ENCODE data around the gene SLC47A2. TPM values are rescaled to one million over a fixed set of nuclear protein-coding genes. Genes with fewer than 3 reads are reported as not detected.

The SLC47A2 gene
- total and polyA plus RNA-seq, 8 donors: 0.78 TPM; not detected in 7

- intact Hi-C loops (cut with DNase I; ENCODE audit: low total_unique reads): loop anchor here (10.0 kb wide), 1 partner anchor 98 kb away; no protein-coding TSS in a partner anchor
- Histone ChIP-seq H3K4me1 (peaks cover 26 to 69% (median 61%) of the 10 kb centered on the region in 4 donors), H3K4me3 (no peak overlapping the region), H3K36me3 (peaks cover 25 to 75% (median 54%) of the 10 kb centered on the region in 4 donors), H3K9me3 (no peaks in the 10 kb centered on the region), H3K27ac (peak overlapping the region in 1 of 5 donors; percentile 50), H3K27me3 (no peaks in the 10 kb centered on the region)
- TF ChIP-seq POLR2A (IDR thresholded peaks at IDR 0.05) (no peak), EP300 (IDR thresholded peaks at IDR 0.05) (no peak), POLR2AphosphoS5 (IDR thresholded peaks at IDR 0.05) (no peak)
- TF ChIP-seq, protein P1, sequence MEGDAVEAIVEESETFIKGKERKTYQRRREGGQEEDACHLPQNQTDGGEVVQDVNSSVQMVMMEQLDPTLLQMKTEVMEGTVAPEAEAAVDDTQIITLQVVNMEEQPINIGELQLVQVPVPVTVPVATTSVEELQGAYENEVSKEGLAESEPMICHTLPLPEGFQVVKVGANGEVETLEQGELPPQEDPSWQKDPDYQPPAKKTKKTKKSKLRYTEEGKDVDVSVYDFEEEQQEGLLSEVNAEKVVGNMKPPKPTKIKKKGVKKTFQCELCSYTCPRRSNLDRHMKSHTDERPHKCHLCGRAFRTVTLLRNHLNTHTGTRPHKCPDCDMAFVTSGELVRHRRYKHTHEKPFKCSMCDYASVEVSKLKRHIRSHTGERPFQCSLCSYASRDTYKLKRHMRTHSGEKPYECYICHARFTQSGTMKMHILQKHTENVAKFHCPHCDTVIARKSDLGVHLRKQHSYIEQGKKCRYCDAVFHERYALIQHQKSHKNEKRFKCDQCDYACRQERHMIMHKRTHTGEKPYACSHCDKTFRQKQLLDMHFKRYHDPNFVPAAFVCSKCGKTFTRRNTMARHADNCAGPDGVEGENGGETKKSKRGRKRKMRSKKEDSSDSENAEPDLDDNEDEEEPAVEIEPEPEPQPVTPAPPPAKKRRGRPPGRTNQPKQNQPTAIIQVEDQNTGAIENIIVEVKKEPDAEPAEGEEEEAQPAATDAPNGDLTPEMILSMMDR (IDR thresholded peaks at IDR 0.05): no peak
- 29 to 80% (median 58%) methylated on average over 4 of the region's 4 CpGs for WGBS, 5 donors
- no peak for DNase-seq
These were observed 60.0 kb downstream of the SLC47A2 start for GRCh38 chr17:19656336-19656735.

DNA sequence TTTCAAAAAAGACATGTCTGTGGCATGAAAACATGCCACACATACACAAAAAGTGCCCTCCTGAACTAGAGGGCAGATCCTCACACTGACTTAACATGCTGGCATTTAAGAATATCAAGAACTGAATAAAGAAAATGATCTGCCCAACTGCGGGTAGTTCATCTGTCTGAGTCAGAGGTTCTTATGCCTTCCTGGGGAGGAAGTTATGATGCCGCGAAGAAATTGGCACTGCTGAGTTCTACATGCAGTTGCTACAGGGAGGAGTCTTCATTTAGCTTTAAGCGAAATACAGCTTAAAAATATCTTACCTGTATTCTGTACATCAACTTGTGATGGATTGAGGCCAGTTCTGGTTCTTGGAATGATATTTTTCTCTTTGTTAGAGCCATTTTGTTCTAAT, 61.5 kb downstream of the SLC47A2 start:
- intact Hi-C loops (cut with DNase I; ENCODE audit: low total_unique reads): loop anchor here (10.0 kb wide), 1 partner anchor 100 kb away; no protein-coding TSS in a partner anchor
- Histone ChIP-seq H3K27ac (no peak overlapping the region), H3K4me3 (no peak overlapping the region), H3K27me3 (no peaks in the 10 kb centered on the region), H3K36me3 (peaks cover 25 to 66% (median 53%) of the 10 kb centered on the region in 4 donors), H3K9me3 (no peaks in the 10 kb centered on the region), H3K4me1 (peaks cover 39 to 76% (median 68%) of the 10 kb centered on the region in 4 donors)
- DNase-seq: no peak
- TF ChIP-seq EP300 (IDR thresholded peaks at IDR 0.05) (no peak), POLR2A (IDR thresholded peaks at IDR 0.05) (no peak), POLR2AphosphoS5 (IDR thresholded peaks at IDR 0.05) (no peak)
- TF ChIP-seq, protein P1 (IDR thresholded peaks at IDR 0.05): no peak
- 91 to 97% (median 96%) methylated on average over 4 of the region's 4 CpGs for WGBS, 5 donors

- no peaks in the 10 kb centered on the region for H3K9me3 ChIP-seq
- H3K4me3 ChIP-seq: no peak overlapping the region
- no peak overlapping the region for H3K27ac ChIP-seq
- H3K36me3 ChIP-seq: peaks cover 25 to 66% (median 53%) of the 10 kb centered on the region in 4 donors
- WGBS, 5 donors: 97 to 99% (median 99%) methylated on average over 13 to 30 of the region's 30 CpGs
- intact Hi-C loops (cut with DNase I; ENCODE audit: low total_unique reads): loop anchor here (10.0 kb wide), 1 partner anchor 100 kb away; no protein-coding TSS in a partner anchor
- no peak for TF ChIP-seq EP300 (IDR thresholded peaks at IDR 0.05)
- no peak for TF ChIP-seq POLR2A (IDR thresholded peaks at IDR 0.05)
- no peak for TF ChIP-seq POLR2AphosphoS5 (IDR thresholded peaks at IDR 0.05)
- TF ChIP-seq, protein P1 (IDR thresholded peaks at IDR 0.05): no peak
- no peaks in the 10 kb centered on the region for H3K27me3 ChIP-seq
- H3K4me1 ChIP-seq: peaks cover 44 to 76% (median 68%) of the 10 kb centered on the region in 4 donors
- DNase-seq: no peak
These were observed 62.0 kb downstream of the SLC47A2 start for GRCh38 chr17:19654342-19654886.

DNA sequence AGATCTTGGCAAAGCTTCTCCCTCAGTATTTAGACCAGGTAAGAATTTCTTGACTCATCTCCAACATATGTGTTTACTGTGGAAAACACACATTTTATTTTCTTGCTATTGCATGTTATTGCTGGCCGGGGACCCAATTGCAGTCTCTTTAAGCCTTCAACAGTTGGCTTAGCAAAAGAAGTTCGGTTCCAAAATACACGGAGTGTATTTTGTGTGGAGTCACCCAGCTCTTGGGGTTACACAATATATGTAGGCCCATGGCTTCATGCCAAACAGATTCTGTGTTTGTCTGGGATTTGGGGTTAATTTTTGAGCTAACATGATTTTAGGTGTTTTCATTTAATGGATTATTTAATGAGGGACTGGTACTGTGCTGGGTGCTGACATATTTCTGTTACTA, 63.8 kb downstream of the SLC47A2 start:
- H3K9me3 ChIP-seq: no peaks in the 10 kb centered on the region
- TF ChIP-seq, protein P1 (IDR thresholded peaks at IDR 0.05): no peak
- TF ChIP-seq EP300 (IDR thresholded peaks at IDR 0.05): no peak
- H3K27me3 ChIP-seq: no peaks in the 10 kb centered on the region
- 25 to 53% (median 28%) methylated on average over 3 of the region's 3 CpGs for WGBS, 5 donors
- DNase-seq: peak in 1 of 2 donors; percentile 37
- H3K27ac ChIP-seq: peak overlapping the region in 2 of 5 donors; percentile 39 to 46
- H3K36me3 ChIP-seq: peaks cover 20 to 50% (median 45%) of the 10 kb centered on the region in 4 donors
- H3K4me3 ChIP-seq: peak overlapping the region in 1 of 4 donors; percentile 75
- H3K4me1 ChIP-seq: peaks cover 42 to 67% (median 65%) of the 10 kb centered on the region in 4 donors
- intact Hi-C loops (cut with DNase I; ENCODE audit: low total_unique reads): loop anchor here (10.0 kb wide), 1 partner anchor 102 kb away; no protein-coding TSS in a partner anchor

All from stomach (tissue), 9 donors.